Measurements from ENCODE around the gene VILL.
"Not testable (repeated sequence)": the region's sequence is repeated elsewhere in the genome, so short reads cannot be mapped to it uniquely, and the experiment has no call there.

Gene VILL

GRCh38 chr3:37964146-37964545 is 26.4 kb upstream of the VILL start:
- no peak for DNase-seq

DNA sequence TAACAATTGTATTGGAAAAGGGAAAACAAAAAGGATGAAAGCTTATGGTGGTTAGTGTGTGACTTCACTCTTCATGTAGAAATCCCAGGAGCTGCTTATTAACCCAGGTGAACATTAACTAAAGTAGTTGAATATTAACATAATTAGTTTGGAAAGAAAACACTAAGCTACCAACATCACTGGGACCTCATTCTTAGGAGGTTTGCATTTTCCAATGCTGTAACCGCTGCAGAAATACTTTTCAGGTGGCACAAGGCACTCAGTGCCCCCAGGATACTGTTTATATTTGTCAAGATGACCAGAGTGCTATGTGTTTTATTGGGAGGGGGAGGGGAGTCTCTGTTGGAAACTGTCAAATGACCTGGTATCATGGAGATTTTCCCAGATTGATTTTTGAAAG is 25.9 kb upstream of the VILL start:
- no peak for DNase-seq

- peak; percentile 59 for DNase-seq
Measured at GRCh38 chr3:37967260-37967881, 23.2 kb upstream of the VILL start.

GRCh38 chr3:37968199-37968598 is 22.4 kb upstream of the VILL start:
- no peak for DNase-seq

- no peak for DNase-seq
Measured at GRCh38 chr3:37968813-37969595, 21.6 kb upstream of the VILL start.

- DNase-seq: no peak
Measured at GRCh38 chr3:37969596-37970100, 20.9 kb upstream of the VILL start.

DNA sequence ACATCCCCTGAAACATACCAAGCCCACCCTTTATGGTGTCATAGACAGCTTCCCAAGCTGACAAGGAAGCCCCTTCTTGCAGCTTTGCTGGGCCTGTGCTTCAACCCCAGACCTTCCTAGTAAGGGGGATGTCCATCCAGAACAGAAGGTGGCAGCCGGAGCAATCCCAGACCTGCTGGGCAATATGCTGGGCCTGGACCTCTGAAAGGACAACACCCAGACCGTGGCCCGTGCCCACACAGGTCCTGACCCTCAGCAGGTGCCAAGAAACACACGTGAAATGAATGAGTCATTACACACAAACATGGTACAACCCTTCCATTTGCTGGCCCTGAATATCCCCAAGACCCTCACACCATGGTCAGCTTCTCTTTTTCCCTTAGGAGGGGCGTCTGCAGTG is 19.8 kb upstream of the VILL start:
- DNase-seq: no peak

DNA sequence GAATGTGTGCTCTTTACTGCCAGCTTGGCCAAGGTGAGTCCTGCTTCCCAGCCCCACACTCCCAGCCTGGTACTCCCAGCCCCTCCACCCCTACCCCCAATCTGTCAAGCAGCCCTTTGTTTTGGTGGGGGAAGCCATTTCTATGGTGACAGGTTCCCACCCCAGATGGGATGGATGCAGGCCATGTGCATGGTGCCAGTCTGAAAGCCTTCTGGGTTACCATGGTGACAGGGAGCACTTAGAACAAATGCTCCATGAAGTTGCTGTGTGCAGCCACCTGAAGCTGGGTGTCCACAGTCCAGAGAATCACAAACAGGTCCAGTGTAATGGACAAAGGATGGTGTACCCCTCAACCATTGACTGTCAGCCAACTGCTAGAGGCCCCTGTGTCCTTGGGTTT is 19.1 kb upstream of the VILL start:
- no peak for DNase-seq

DNA sequence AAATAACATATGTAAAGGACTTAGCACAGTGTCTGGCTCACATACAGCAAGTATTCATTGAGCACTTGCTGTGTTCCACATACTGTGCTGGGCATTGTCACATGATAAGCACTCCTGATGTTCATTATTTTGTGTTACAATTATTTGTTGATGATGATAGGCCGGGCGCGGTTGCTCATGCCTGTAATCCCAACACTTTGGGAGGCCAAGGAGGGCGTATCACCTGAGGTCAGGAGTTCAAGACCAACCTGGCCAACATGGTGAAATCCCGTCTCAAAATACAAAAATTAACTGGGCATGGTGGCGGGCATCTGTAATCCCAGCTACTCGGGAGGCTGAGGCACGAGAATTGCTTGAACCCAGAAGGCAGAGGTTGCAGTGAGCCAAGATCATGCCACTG is 18.5 kb upstream of the VILL start:
- not testable (repeated sequence) for DNase-seq

GRCh38 chr3:37973246-37974054 is 17.1 kb upstream of the VILL start:
- no peak for DNase-seq

DNA sequence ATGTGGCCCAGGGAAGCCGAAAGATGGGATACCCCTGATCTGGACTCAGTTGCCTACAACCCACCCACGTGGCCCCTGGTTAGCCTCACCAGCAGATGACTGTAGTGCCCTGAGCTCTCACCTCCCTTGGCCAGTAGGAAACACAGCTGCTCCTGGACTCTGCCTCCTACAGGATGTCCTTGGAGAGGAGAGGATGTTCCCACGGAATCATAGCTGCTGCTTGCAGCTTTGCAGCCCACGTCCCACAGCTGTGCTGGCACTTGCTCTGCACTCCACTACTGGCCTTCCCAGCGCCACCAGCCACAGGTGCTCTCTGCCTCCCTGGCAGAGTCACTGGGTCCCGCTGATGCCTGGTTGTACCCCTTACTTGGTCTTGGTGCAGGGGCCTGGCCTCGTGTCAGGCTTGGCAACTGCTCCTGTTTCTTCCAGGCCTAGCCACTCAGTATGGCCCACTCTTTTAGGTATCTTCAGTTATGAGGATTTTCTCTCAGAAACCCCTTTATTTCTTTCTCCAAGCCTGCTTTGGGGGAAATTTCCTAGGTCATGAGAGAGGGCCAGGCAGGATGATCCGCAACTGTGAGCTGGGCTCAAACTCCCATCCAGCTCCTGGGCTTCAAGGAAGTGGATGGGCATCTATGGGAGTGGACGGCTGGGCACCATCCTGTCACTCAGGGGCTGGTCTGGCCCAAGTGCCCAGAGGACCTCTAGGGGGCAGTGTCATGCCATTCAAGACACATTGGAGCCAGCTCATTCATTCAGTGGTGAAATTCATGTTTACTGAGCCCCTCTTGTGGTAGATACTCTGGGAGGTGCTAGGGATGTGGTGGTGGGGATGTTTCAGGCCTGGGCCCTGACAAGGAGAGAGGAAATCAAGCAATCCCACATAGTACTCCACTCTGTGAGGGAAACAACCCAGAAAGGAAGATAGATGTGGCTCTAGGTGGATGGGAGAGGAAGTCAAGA is 16.2 kb upstream of the VILL start:
- DNase-seq: peak; percentile 53

- DNase-seq: no peak
Measured at GRCh38 chr3:37979541-37980461, 10.8 kb upstream of the VILL start.

- no peak for DNase-seq
Measured at GRCh38 chr3:37980462-37981347, 9.9 kb upstream of the VILL start.

- no peak for DNase-seq
Measured at GRCh38 chr3:37981348-37981664, 9.3 kb upstream of the VILL start.

DNA sequence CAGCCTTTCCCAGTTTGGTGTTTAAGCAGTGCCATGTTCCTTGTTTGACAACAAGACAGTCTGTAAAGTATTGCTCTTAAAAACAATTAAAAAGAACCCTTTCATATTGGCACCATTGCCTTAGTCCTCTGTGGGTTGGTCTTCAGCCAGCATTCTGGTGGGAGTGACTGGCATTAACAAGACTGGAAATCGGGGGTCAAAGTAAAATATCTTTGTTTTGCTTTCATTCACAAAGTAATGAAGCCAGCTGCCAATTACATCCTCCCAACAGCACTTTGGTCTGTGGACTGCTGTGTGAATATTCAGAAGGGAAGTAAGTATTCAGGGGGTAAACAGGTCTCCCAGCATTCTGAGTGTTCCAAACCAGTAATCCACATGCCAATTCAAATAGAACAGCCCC is 8.3 kb upstream of the VILL start:
- DNase-seq: no peak

DNA sequence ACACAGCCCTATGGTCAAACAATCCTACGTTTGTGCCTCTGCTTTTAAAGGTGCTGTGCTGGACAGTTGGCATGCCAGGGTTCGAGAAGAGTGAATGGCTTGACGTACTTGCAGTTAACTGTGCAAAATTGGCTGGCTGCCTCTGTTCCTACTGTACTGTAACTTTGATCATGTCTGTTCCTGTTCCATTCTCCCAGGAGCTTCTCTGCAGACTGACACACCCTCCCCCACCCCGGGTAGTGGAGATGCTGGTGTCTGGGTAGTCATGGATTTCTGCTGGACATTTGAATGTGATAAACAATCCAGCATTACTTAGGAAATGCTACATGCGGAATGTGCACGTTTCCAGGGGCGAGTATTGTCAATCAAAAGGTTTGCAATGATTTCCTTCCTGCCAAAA is 6.5 kb upstream of the VILL start:
- DNase-seq: no peak

DNA sequence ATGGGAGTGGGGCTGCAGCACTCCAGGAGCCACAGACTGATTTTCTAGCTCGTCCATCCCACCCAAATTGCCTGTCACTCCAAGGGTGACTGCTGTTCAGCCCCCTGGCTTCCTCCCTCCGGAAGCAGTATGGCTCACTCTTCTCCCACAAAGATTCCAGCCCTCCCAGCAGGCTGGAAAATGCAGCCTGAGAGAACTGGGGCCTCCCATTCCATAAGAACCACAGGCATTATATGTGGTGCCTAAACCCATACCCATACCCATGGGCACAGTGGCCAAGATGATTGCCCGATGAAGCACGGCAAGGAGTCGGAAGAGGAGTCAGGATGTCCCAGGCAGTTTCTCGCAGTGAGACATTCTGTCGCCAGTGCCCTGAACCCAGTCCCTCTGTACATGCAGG is 6.0 kb upstream of the VILL start:
- DNase-seq: no peak

GRCh38 chr3:37985637-37986320 is 4.8 kb upstream of the VILL start:
- no peak for DNase-seq

- DNase-seq: no peak
Measured at GRCh38 chr3:37986479-37987314, 3.9 kb upstream of the VILL start.
